Esophagus squamous epithelium (tissue), 4 donors: ENCODE measurements around the gene ANGEL2.

Source experiments
- POLR2A ChIP-seq, 4 donors: fragments of 450-650 bp; IDR thresholded peaks; one replicate each; pipeline ENCODE4 v1.6.1; 2017; ENCODE audit warnings: antibody characterized with exemption in 4 of 4, mild to moderate bottlenecking in 4 of 4, moderate library complexity in 3 of 4
- TF ChIP-seq, protein P1 (sequence below), 6 experiments: fragments of 450-650 bp in 4 of 6; fragments of 200-600 bp in 2 of 6; sonication (generic) in 2 of 6; IDR thresholded peaks; one replicate each; pipeline ENCODE4 v1.5.1; 2016 to 2019; ENCODE audit warnings: antibody characterized with exemption in 6 of 6, mild to moderate bottlenecking in 4 of 6, moderate library complexity in 4 of 6

DNA sequence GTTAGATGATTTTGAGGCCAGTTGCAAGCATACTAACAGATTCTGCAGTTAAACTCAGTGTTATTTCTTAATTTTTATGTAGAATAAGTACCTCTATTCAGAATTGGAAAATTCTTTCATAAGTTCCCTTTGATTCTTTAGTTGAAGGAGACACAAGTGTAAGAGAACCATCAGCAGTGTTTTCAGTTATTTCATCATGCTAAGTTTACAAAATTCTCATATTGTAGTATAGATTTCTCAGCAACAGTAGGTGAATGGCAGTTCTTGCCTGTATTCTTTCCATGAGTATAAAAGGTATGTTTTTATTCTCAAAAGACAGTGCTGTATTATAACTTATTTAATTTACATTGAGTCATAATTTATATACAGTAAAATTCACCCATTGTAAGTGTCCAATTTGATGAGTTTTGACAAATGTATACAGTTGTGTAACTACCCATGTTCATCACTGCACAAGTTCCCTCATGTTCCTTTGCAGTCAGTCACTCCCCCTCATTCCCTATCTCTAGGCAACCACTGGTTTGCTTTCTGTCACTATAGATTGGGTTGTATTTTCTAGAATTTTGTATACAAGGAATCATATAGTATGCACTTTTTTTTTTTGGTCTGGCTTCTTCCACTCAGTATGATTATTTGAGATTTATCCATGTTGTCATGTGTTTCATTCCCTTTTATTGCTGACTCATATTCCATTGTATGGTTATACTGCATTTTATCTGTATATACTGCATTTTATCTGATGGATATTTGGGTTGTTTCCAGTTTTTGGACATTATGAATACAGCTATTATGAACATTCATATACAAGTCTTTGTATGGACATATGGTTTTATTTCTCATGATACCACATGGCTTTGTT lies 39.3 kb upstream of the ANGEL2 start:
- TF ChIP-seq POLR2A (IDR thresholded peaks at IDR 0.05) = no peak
- TF ChIP-seq, protein P1, sequence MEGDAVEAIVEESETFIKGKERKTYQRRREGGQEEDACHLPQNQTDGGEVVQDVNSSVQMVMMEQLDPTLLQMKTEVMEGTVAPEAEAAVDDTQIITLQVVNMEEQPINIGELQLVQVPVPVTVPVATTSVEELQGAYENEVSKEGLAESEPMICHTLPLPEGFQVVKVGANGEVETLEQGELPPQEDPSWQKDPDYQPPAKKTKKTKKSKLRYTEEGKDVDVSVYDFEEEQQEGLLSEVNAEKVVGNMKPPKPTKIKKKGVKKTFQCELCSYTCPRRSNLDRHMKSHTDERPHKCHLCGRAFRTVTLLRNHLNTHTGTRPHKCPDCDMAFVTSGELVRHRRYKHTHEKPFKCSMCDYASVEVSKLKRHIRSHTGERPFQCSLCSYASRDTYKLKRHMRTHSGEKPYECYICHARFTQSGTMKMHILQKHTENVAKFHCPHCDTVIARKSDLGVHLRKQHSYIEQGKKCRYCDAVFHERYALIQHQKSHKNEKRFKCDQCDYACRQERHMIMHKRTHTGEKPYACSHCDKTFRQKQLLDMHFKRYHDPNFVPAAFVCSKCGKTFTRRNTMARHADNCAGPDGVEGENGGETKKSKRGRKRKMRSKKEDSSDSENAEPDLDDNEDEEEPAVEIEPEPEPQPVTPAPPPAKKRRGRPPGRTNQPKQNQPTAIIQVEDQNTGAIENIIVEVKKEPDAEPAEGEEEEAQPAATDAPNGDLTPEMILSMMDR (IDR thresholded peaks at IDR 0.05) = no peak
